H1 (cell line): Measurements from ENCODE around the gene VGLL4. TPM values are rescaled to one million over a fixed set of nuclear protein-coding genes. Genes with fewer than 3 reads are reported as not detected.

Experiments used
- BACH1 ChIP-seq: IDR thresholded peaks from 2 replicates; pipeline ENCODE4 v1.6.1; 2012; ENCODE audit warnings: low read length, improper control_type of control experiment
- CHD2 ChIP-seq: IDR thresholded peaks from 2 replicates; pipeline ENCODE4 v1.6.1; 2012; ENCODE audit warnings: low read length, improper control_type of control experiment
- JUND ChIP-seq: IDR thresholded peaks from 2 replicates; pipeline ENCODE4 v1.6.1; 2011; ENCODE audit warnings: mild to moderate bottlenecking, improper control_type of control experiment, low read length
- PHF8 ChIP-seq: fragments of 200-600 bp; sonication (generic); conservative IDR thresholded peaks from 2 replicates; pipeline ENCODE4 v1.7.1; 2012; ENCODE audit warnings: low read depth, mild to moderate bottlenecking, inconsistent platforms, low read length, moderate library complexity
- POU5F1 ChIP-seq: IDR thresholded peaks from 2 replicates; pipeline ENCODE4 v1.6.1; 2011; ENCODE audit warnings: low read depth, mild to moderate bottlenecking, low read length, moderate library complexity
- RAD21 ChIP-seq, 2 experiments: IDR thresholded peaks in 1 of 2; conservative IDR thresholded peaks in 1 of 2; 2 replicates each; pipeline ENCODE4 v1.6.1; 2011; ENCODE audit warnings: low read depth in 2 of 2, low read length in 2 of 2, improper control_type of control experiment in 1 of 2, inconsistent platforms in 1 of 2, mild to moderate bottlenecking in 1 of 2, moderate library complexity in 1 of 2
- SIN3A ChIP-seq, 2 experiments: IDR thresholded peaks in 1 of 2; conservative IDR thresholded peaks in 1 of 2; 2 replicates each; pipeline ENCODE4 v1.6.1; 2011 to 2012; ENCODE audit warnings: low read length in 2 of 2, improper control_type of control experiment in 1 of 2, low read depth in 1 of 2, mild to moderate bottlenecking in 1 of 2
- TEAD4 ChIP-seq: IDR thresholded peaks from 2 replicates; pipeline ENCODE4 v1.6.1; 2012; ENCODE audit warnings: low read depth, low read length, inconsistent platforms, mixed read lengths
- polyA plus RNA-seq, 7 experiments: library from polyadenylated mRNA; depleted of rRNA in 3 of 7; stranded (reverse) in 5 of 7; unstranded in 2 of 7; fragments of >200 nt in 5 of 7; fragments of 200-250 nt in 2 of 7; gene quantifications; 1 replicate in 5 of 7; 2 replicates in 1 of 7; 4 replicates in 1 of 7; pipeline versions ENCODE4 v1.2.1 to v1.2.3, GENCODE V29; 2011 to 2013; ENCODE audit warnings: missing spikeins in 2 of 7, mixed read lengths in 2 of 7
- total RNA-seq: library from RNA; stranded (reverse); fragmentation: NEBNext Ultra II Directional; extraction: Animal tissue kit (Norgen Biotek cat#: 25700); gene quantifications from 2 replicates; pipeline ENCODE4 v1.2.1, GENCODE V29; 2021
- TF ChIP-seq, protein P1 (sequence below): fragments of 300-600 bp; sonication (generic); IDR thresholded peaks from 2 replicates; pipeline ENCODE4 v1.7.1; 2012; ENCODE audit warnings: low read length, moderate library complexity, mild to moderate bottlenecking, inconsistent platforms; ENCODE audit not compliant: insufficient replicate concordance

Gene VGLL4
- total and polyA plus RNA-seq, 2 of the 8 experiments (the other 6 are each of a cell fraction or from before 2014, with no cell fraction given): 45.1 to 50.0 TPM

DNA sequence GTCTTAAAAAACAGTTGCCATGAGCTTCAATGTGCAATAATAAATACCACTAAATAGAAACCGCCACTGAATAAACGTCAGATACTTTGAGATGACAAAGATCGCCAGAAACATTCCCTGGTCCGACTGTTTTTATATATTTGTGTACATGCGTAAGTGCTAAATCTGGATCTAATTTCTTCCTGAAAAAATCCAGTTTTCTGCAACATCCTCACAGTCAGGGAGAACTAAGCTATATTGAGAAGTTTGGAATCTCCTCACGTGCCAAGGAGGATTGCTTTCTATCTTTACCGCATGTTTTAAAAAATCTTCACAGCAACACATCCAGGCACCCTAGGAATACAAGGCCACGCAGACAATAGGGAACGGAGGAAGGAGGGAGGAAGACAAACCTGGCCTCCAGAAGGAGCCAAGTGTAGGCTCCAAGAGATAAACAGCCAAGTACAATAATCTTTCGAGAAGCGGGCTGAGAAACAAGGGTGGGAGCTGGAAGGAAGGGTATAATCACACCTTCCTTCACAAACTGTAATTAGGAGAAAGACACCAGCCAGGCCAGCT, 5.7 kb downstream of the VGLL4 start (continued):
- TF ChIP-seq, protein P1, sequence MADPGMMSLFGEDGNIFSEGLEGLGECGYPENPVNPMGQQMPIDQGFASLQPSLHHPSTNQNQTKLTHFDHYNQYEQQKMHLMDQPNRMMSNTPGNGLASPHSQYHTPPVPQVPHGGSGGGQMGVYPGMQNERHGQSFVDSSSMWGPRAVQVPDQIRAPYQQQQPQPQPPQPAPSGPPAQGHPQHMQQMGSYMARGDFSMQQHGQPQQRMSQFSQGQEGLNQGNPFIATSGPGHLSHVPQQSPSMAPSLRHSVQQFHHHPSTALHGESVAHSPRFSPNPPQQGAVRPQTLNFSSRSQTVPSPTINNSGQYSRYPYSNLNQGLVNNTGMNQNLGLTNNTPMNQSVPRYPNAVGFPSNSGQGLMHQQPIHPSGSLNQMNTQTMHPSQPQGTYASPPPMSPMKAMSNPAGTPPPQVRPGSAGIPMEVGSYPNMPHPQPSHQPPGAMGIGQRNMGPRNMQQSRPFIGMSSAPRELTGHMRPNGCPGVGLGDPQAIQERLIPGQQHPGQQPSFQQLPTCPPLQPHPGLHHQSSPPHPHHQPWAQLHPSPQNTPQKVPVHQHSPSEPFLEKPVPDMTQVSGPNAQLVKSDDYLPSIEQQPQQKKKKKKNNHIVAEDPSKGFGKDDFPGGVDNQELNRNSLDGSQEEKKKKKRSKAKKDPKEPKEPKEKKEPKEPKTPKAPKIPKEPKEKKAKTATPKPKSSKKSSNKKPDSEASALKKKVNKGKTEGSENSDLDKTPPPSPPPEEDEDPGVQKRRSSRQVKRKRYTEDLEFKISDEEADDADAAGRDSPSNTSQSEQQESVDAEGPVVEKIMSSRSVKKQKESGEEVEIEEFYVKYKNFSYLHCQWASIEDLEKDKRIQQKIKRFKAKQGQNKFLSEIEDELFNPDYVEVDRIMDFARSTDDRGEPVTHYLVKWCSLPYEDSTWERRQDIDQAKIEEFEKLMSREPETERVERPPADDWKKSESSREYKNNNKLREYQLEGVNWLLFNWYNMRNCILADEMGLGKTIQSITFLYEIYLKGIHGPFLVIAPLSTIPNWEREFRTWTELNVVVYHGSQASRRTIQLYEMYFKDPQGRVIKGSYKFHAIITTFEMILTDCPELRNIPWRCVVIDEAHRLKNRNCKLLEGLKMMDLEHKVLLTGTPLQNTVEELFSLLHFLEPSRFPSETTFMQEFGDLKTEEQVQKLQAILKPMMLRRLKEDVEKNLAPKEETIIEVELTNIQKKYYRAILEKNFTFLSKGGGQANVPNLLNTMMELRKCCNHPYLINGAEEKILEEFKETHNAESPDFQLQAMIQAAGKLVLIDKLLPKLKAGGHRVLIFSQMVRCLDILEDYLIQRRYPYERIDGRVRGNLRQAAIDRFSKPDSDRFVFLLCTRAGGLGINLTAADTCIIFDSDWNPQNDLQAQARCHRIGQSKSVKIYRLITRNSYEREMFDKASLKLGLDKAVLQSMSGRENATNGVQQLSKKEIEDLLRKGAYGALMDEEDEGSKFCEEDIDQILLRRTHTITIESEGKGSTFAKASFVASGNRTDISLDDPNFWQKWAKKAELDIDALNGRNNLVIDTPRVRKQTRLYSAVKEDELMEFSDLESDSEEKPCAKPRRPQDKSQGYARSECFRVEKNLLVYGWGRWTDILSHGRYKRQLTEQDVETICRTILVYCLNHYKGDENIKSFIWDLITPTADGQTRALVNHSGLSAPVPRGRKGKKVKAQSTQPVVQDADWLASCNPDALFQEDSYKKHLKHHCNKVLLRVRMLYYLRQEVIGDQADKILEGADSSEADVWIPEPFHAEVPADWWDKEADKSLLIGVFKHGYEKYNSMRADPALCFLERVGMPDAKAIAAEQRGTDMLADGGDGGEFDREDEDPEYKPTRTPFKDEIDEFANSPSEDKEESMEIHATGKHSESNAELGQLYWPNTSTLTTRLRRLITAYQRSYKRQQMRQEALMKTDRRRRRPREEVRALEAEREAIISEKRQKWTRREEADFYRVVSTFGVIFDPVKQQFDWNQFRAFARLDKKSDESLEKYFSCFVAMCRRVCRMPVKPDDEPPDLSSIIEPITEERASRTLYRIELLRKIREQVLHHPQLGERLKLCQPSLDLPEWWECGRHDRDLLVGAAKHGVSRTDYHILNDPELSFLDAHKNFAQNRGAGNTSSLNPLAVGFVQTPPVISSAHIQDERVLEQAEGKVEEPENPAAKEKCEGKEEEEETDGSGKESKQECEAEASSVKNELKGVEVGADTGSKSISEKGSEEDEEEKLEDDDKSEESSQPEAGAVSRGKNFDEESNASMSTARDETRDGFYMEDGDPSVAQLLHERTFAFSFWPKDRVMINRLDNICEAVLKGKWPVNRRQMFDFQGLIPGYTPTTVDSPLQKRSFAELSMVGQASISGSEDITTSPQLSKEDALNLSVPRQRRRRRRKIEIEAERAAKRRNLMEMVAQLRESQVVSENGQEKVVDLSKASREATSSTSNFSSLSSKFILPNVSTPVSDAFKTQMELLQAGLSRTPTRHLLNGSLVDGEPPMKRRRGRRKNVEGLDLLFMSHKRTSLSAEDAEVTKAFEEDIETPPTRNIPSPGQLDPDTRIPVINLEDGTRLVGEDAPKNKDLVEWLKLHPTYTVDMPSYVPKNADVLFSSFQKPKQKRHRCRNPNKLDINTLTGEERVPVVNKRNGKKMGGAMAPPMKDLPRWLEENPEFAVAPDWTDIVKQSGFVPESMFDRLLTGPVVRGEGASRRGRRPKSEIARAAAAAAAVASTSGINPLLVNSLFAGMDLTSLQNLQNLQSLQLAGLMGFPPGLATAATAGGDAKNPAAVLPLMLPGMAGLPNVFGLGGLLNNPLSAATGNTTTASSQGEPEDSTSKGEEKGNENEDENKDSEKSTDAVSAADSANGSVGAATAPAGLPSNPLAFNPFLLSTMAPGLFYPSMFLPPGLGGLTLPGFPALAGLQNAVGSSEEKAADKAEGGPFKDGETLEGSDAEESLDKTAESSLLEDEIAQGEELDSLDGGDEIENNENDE: no peak
- TF ChIP-seq BACH1 (no peak), SIN3A (conservative IDR thresholded peaks at IDR 0.05 in 1 of 2, IDR thresholded peaks at IDR 0.05 in 1 of 2; ENCODE audit: low read depth in 1 of 2, low read length in 2 of 2) (no peak), CHD2 (no peak), POU5F1 (no peak), PHF8 (no peak), JUND (no peak), RAD21 (IDR thresholded peaks at IDR 0.05 in 1 of 2, conservative IDR thresholded peaks at IDR 0.05 in 1 of 2; ENCODE audit: low read depth in 2 of 2, low read length in 2 of 2) (no peak), TEAD4 (no peak)
